Activated CD4-positive, alpha-beta memory T cell treated with anti-CD3 and anti-CD28 coated beads, Interleukin-2, amount 10 ng/mL, durations not matched to agents 7 days and 5 days (primary cell): Measurements from ENCODE around the gene RBM22. TPM values are rescaled to one million over a fixed set of nuclear protein-coding genes. Genes with fewer than 3 reads are reported as not detected.

Experiments
- total RNA-seq, 2 experiments: library from RNA; stranded (reverse); gene quantifications; one replicate each; pipeline ENCODE4 v1.2.3, GENCODE V29; 2021

Gene RBM22
- total RNA-seq, 2 experiments from 2014 or later: 66.8 to 70.7 TPM

Other genes with a start within 250 kb of the RBM22 start
- gene NDST1, start 192.9 kb downstream of the RBM22 start, total RNA-seq: under 1 TPM; 0.13 to 0.18 TPM
- gene SYNPO, start 60.4 kb downstream of the RBM22 start, total RNA-seq: under 1 TPM; 0.08 to 0.10 TPM
- gene MYOZ3, start 39.8 kb downstream of the RBM22 start, total RNA-seq: under 1 TPM in 1 of 2 experiments, not detected in 1; 0.13 TPM
- 10 to 100 TPM; 38.6 to 40.6 TPM for gene DCTN4, start 58.0 kb upstream of the RBM22 start, total RNA-seq
- gene SMIM3, start 77.7 kb upstream of the RBM22 start, total RNA-seq: 10 to 100 TPM; 17.4 to 19.1 TPM
- 1 to 10 TPM in 1 of 2 experiments, under 1 TPM in 1; 0.96 to 1.2 TPM for gene IRGM, start 145.5 kb upstream of the RBM22 start, total RNA-seq
- under 1 TPM; 0.33 to 0.43 TPM for gene ZNF300, start 203.9 kb upstream of the RBM22 start, total RNA-seq